Mesothelial cell of epicardium (in vitro differentiated cells): ENCODE results near the gene DIAPH3. TPM values are rescaled to one million over a fixed set of nuclear protein-coding genes. Genes with fewer than 3 reads are reported as not detected.
A peak's percentile ranks its signal among the peaks of the same experiment; 100 is the strongest.

Experiments
- DNase-seq, 2 experiments: peaks; one replicate each; pipeline ENCODE4 v3.0.0; 2021; ENCODE audit warnings: low spot score in 2 of 2; ENCODE audit not compliant: unreplicated experiment in 2 of 2
- H3K27ac Mint-ChIP-seq: 2 replicates; pipeline ENCODE4 v1.8.0; 2021; ENCODE audit warnings: mixed read lengths
- H3K27me3 Mint-ChIP-seq: 2 replicates; pipeline ENCODE4 v1.8.0; 2021; ENCODE audit warnings: low read depth, mixed read lengths
- H3K36me3 Mint-ChIP-seq: 2 replicates; pipeline ENCODE4 v1.8.0; 2021; ENCODE audit warnings: mixed read lengths
- H3K4me1 Mint-ChIP-seq: 2 replicates; pipeline ENCODE4 v1.8.0; 2021; ENCODE audit warnings: mixed read lengths
- H3K4me3 Mint-ChIP-seq: 2 replicates; pipeline ENCODE4 v1.8.0; 2021; ENCODE audit warnings: mild to moderate bottlenecking, moderate library complexity, mixed read lengths
- H3K9me3 Mint-ChIP-seq: 2 replicates; pipeline ENCODE4 v1.8.0; 2021; ENCODE audit warnings: mixed read lengths
- total RNA-seq: library from RNA; stranded (reverse); gene quantifications from 3 replicates; pipeline ENCODE4 v1.2.1, GENCODE V29; 2021
- TF ChIP-seq, protein P1 (sequence below): fragments of 200-600 bp; sonication (generic); IDR thresholded peaks from one replicate; pipeline ENCODE4 v1.5.0; 2021; ENCODE audit warnings: antibody characterized with exemption; ENCODE audit not compliant: unreplicated experiment

DIAPH3 gene
- total RNA-seq, 1 donor from 2014 or later: 16.8 TPM

DNA sequence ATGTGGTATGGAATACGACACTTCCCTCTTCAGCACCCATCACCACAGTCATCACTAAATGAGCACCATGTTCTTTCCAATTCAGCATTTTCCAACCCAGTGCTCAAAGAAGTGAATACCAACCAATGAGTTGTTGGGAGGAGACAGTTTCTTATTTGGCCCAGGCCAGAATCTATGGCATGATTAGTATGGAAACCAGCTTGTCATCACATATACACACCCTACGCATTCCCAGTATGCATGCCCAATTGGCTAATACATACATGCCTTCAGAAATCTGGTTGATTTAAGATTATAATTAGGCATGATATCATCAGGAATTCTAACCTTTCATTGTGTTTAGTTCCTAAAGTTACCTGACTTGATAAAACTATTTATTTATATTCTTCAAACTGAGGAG is 430.0 kb downstream of the DIAPH3 start:
- Mint-ChIP-seq H3K4me3 (no peak overlapping the region), H3K27me3 (no peaks in the 10 kb centered on the region), H3K27ac (no peak overlapping the region), H3K9me3 (peaks cover 9% of the 10 kb centered on the region), H3K4me1 (peaks cover 21% of the 10 kb centered on the region), H3K36me3 (peaks cover 6% of the 10 kb centered on the region)
- no peak for DNase-seq
- TF ChIP-seq, protein P1, sequence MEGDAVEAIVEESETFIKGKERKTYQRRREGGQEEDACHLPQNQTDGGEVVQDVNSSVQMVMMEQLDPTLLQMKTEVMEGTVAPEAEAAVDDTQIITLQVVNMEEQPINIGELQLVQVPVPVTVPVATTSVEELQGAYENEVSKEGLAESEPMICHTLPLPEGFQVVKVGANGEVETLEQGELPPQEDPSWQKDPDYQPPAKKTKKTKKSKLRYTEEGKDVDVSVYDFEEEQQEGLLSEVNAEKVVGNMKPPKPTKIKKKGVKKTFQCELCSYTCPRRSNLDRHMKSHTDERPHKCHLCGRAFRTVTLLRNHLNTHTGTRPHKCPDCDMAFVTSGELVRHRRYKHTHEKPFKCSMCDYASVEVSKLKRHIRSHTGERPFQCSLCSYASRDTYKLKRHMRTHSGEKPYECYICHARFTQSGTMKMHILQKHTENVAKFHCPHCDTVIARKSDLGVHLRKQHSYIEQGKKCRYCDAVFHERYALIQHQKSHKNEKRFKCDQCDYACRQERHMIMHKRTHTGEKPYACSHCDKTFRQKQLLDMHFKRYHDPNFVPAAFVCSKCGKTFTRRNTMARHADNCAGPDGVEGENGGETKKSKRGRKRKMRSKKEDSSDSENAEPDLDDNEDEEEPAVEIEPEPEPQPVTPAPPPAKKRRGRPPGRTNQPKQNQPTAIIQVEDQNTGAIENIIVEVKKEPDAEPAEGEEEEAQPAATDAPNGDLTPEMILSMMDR: no peak

DNA sequence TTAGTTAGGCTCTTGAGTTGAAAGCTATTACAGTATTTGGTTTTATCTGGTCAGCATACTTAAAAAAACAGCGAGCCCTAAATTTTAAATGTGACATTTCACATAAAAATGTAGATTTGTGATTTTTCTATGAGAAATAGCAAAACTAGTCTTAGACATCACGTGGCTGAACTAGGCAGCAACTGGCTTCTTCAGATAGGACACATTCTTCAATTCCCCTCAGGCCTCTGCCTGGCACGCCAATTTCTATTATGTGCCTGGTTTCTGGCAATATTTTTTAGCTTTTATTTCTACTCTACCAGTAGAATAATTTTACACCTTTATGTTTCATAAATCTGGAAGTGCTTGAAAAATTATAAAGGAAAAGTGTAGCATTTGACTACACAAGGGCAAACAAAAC is 433.7 kb downstream of the DIAPH3 start:
- H3K4me3 Mint-ChIP-seq: no peak overlapping the region
- no peaks in the 10 kb centered on the region for H3K36me3 Mint-ChIP-seq
- TF ChIP-seq, protein P1: no peak
- H3K27ac Mint-ChIP-seq: peak overlapping the region; percentile 76
- no peaks in the 10 kb centered on the region for H3K27me3 Mint-ChIP-seq
- no peaks in the 10 kb centered on the region for H3K9me3 Mint-ChIP-seq
- peaks cover 29% of the 10 kb centered on the region for H3K4me1 Mint-ChIP-seq
- no peak for DNase-seq

- Mint-ChIP-seq H3K27ac (peak overlapping the region; percentile 32), H3K4me1 (peaks cover 27% of the 10 kb centered on the region), H3K9me3 (no peaks in the 10 kb centered on the region), H3K27me3 (no peaks in the 10 kb centered on the region), H3K36me3 (no peaks in the 10 kb centered on the region), H3K4me3 (no peak overlapping the region)
- TF ChIP-seq, protein P1: no peak
- no peak for DNase-seq
These were observed 434.7 kb downstream of the DIAPH3 start for GRCh38 chr13:59728896-59729545.

DNA sequence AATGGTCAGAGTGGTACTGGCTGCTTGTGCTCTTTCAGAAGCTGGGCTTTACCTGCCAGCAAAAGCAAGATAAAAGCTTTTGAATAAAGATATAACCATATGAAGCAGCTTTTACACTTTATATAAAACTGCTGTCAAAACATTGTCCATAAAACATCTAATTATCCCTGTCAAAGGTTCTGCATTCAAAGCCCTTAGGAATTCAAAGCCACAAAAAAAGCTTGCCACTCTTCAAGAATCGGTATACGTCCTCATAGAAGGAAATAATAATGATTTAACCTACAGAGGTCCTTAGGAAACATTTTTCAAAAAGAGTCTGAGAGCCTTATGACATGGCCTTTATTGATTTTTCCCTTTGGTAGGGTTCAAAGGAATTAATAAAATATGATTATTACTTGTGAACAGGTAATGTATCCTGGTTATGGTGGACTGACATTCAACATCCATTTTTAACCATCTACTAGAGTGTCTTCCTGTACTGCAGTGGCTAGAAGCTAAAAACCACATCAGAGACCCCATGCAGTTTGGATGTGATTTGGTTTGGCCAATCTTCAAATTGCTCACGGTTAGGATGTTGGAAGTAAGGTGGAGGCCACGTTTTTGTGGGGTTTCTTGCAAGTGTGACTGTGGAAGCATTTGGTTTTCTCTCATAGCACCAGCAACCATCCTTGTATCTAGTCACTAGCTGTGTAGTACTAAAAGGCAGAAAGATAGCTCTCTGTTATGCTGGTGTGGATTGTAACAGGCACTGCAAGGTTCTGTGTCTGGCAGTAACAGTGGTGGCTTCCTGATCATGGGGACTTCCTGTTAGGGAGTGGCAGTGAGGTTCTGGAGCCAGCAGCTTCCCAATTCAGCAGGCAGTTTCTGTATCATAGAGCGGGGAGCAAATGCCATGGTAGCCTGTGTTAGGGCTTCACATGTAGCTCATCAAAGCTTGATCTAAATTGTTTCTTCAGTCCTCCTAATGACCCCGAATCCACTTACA is 441.5 kb downstream of the DIAPH3 start:
- TF ChIP-seq, protein P1: no peak
- Mint-ChIP-seq H3K9me3 (no peaks in the 10 kb centered on the region), H3K4me3 (no peak overlapping the region), H3K27ac (peak overlapping the region; percentile 82), H3K4me1 (peaks cover 38% of the 10 kb centered on the region), H3K27me3 (no peaks in the 10 kb centered on the region), H3K36me3 (no peaks in the 10 kb centered on the region)
- no peak for DNase-seq

DNA sequence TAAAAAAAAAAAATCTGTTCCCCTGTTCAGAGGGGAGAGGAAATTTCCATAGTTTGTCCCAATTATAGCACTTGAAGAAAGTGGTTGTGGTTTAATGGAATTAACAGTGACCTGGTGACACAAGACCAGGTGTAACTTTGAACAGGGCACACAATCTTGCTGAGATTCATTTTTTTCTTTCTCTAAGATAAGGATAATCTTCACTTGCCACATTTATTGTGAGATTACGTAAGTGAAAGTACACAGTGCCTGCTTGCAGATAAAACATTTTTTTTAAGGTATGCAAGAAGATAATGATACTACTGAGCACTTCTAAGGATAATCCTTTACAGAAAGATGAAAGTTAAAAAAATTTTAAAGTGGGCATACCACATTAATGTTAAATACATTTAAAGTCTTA is 448.1 kb downstream of the DIAPH3 start:
- no peak overlapping the region for H3K4me3 Mint-ChIP-seq
- no peak for DNase-seq
- peaks cover 38% of the 10 kb centered on the region for H3K4me1 Mint-ChIP-seq
- no peaks in the 10 kb centered on the region for H3K27me3 Mint-ChIP-seq
- TF ChIP-seq, protein P1: no peak
- H3K36me3 Mint-ChIP-seq: no peaks in the 10 kb centered on the region
- no peaks in the 10 kb centered on the region for H3K9me3 Mint-ChIP-seq
- H3K27ac Mint-ChIP-seq: peak overlapping the region; percentile 76
